SK-N-MC (cell line): Measurements from ENCODE around the gene MYLK2.

Source experiments
- EZH2 ChIP-seq: fragments of 200-600 bp; sonication (generic); IDR thresholded peaks from one replicate; pipeline ENCODE4 v1.6.1; 2017; ENCODE audit warnings: antibody characterized with exemption
- FOXP2 ChIP-seq: optimal IDR thresholded peaks from 2 replicates; pipeline ENCODE3; 2011; ENCODE audit warnings: mild to moderate bottlenecking, moderate library complexity; ENCODE audit not compliant: insufficient read depth; ENCODE audit errors: extremely low read length, control extremely low read depth
- POLR2AphosphoS5 ChIP-seq: IDR thresholded peaks from 2 replicates; pipeline ENCODE4 v1.6.1; 2012; ENCODE audit warnings: mild to moderate bottlenecking, low read depth, low read length, borderline replicate concordance

DNA sequence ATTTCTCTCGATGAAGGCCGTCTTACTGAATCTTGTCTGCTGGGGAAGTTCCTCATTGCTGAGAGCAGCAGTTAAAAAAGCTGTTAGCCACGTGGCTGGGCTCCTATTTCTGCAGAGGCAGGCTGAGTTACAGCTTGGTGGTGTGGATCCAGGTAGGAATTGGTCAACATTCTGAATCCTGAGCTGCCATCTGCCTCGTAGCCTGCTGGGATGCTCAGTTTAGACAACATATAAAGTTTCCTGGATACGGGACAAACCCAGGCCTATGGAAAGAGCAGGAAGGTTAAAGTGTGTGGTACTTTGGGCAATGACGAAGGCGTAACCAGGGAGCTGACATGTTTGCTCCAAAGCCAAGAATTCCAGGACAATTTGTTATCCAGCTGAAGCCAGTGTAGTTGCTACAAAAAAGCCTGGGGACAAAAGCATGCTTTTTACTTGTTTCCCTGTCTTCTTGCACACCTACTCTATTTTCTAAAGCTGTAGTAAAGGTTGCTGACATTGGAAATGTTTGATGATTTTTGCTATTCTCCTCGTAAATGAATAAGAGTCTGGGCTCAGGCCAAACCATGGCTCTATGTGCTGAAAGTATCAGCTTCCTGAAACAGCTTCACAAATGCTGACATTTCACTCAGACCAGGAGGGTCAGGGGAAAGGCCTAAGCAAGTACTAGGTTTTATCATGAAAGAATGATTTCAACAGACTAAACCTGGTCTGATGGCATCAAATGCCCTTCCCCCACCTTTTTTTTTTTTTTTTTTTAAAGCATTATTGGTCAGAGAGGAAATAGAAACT is 12.4 kb upstream of the MYLK2 start:
- TF ChIP-seq EZH2 (no peak), POLR2AphosphoS5 (no peak), FOXP2 (no peak)
